Stimulated activated CD8-positive, alpha-beta memory T cell treated with anti-CD3 and anti-CD28 coated beads, Interleukin-15, amount 100 ng/mL, for 1 hour (primary cell): Measurements from ENCODE around the gene SETD1A.
A peak's percentile ranks its signal among the peaks of the same experiment; 100 is the strongest.

Experiments used
- DNase-seq: peaks from one replicate; pipeline ENCODE4 v3.0.0-alpha.2; 2020; ENCODE audit warnings: low read depth

SETD1A gene

GRCh38 chr16:30957456-30958174 lies at the start of gene SETD1A:
Gene SETD1A (plus strand): TSS chr16:30957754. CDS start chr16:30958732, 978 bp downstream.
- peak; percentile 95 for DNase-seq

- no peak for DNase-seq
These were observed 47.0 kb upstream of the SETD1A start for GRCh38 chr16:30910427-30911029.

GRCh38 chr16:30912794-30913412 lies 44.7 kb upstream of the SETD1A start:
- no peak for DNase-seq

- no peak for DNase-seq
These were observed 42.7 kb upstream of the SETD1A start for GRCh38 chr16:30914830-30915229.

GRCh38 chr16:30918614-30919013 lies 38.9 kb upstream of the SETD1A start:
- DNase-seq: no peak

- no peak for DNase-seq
These were observed 36.7 kb upstream of the SETD1A start for GRCh38 chr16:30920891-30921290.

- no peak for DNase-seq
These were observed 36.2 kb upstream of the SETD1A start for GRCh38 chr16:30921459-30921747.

- peak; percentile 77 for DNase-seq
These were observed 35.7 kb upstream of the SETD1A start for GRCh38 chr16:30921748-30922419.

- peak; percentile 99 for DNase-seq
These were observed 35.1 kb upstream of the SETD1A start for GRCh38 chr16:30922420-30922959.

GRCh38 chr16:30922960-30923535 lies 34.5 kb upstream of the SETD1A start:
- peak; percentile 89 for DNase-seq

GRCh38 chr16:30923554-30924075 lies 33.9 kb upstream of the SETD1A start, which contains the start of gene FBXL19:
Gene FBXL19 (plus strand): TSS chr16:30923572. CDS start chr16:30925755, 2,183 bp downstream.
- DNase-seq: no peak

GRCh38 chr16:30924076-30924912 lies 33.3 kb upstream of the SETD1A start:
- DNase-seq: no peak

GRCh38 chr16:30924913-30925631 lies 32.5 kb upstream of the SETD1A start:
- DNase-seq: no peak

- DNase-seq: no peak
These were observed 31.9 kb upstream of the SETD1A start for GRCh38 chr16:30925632-30925987.

- DNase-seq: no peak
These were observed 31.4 kb upstream of the SETD1A start for GRCh38 chr16:30925995-30926811.

GRCh38 chr16:30926937-30927788 lies 30.4 kb upstream of the SETD1A start:
- DNase-seq: no peak

- DNase-seq: no peak
These were observed 29.7 kb upstream of the SETD1A start for GRCh38 chr16:30927789-30928378.

GRCh38 chr16:30928390-30928789 lies 29.2 kb upstream of the SETD1A start:
- no peak for DNase-seq
